Dermis microvascular lymphatic vessel endothelial cell (primary cell): ENCODE data around the gene EMD. TPM values are rescaled to one million over a fixed set of nuclear protein-coding genes. Genes with fewer than 3 reads are reported as not detected.
"Not testable (repeated sequence)": the region's sequence is repeated elsewhere in the genome, so short reads cannot be mapped to it uniquely, and the experiment has no call there.

Source experiments
- DNase-seq, 2 donors: peaks; one replicate each; pipeline versions ENCODE4 v3.0.0 to v3.0.0-alpha.2; 2010; ENCODE audit warnings: low read depth in 2 of 2
- total RNA-seq: library from RNA; depleted of rRNA; stranded (reverse); fragments of >200 nt; gene quantifications from 2 replicates; pipeline ENCODE4 v1.2.1, GENCODE V29; 2014

The EMD gene
- total RNA-seq, 1 donor from 2014 or later, result 17.8 TPM

GRCh38 chrX:154371017-154371788 is 7.9 kb upstream of the EMD start:
- peak; percentile 75 to 93 for DNase-seq

GRCh38 chrX:154371789-154372300 is 7.2 kb upstream of the EMD start:
- DNase-seq, result no peak

GRCh38 chrX:154372612-154373022 is 6.5 kb upstream of the EMD start:
- DNase-seq, result no peak

- DNase-seq, result peak; percentile 33 to 66
Measured at GRCh38 chrX:154373340-154374306, 5.5 kb upstream of the EMD start.

DNA sequence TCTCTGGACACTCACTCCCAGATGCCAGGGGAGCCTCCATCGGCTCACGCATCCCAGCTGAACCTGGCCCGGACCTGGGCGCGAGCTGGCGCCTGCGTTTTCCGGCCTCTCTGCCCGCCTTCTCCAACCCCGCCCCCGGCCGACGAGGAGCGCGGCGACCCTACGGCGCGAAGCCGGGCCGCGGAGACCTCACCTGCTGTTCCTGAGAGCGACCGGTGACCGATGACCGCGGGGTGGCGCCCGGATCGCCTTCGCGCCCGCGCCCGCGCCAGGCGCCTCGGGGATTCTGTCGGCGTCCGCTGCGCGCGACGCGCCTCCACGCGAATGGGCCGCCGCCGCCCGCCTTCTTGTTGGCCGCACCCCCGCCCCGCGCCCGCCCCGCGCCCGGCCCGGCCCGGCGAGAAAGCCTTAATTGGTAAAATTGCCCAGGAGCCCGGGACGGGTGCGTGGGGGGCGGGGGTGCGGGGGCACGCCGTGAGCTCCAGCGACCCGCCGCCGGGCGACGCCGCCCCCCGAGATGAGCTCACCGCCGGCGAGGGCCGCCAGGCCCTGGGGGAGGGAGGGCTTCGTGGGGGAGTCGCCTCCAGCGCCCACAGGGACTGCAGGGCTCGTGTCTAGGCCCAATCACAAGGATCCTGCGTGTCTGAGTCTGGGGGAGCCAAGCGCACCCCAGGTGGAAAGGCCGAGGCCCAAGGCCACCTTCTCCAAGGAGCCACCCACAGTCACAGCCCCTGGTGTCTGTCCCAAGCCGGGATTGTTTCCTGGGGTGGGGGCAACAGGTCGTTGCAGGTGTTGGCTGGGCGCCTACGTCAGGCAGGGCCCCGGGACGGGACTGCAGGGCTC is 4.6 kb upstream of the EMD start, which contains the start of gene FLNA:
Gene FLNA, minus strand, starts transcription at position 322 of the 843 bp plus-strand sequence. CDS start 3,389 bp downstream, outside the sequence.
- peak in 1 of 2 donors; percentile 29 for DNase-seq

- no peak for DNase-seq
Measured at GRCh38 chrX:154375156-154375504, 4.0 kb upstream of the EMD start.

- no peak for DNase-seq
Measured at GRCh38 chrX:154376774-154377173, 2.3 kb upstream of the EMD start.

GRCh38 chrX:154378059-154378798 is 866 bp upstream of the EMD start:
- DNase-seq, result peak in 1 of 2 donors; percentile 45

- no peak for DNase-seq
Measured at GRCh38 chrX:154379569-154379951, 465 bp downstream of the EMD start.

- no peak for DNase-seq
Measured at GRCh38 chrX:154380153-154380552, 1.1 kb downstream of the EMD start.

DNA sequence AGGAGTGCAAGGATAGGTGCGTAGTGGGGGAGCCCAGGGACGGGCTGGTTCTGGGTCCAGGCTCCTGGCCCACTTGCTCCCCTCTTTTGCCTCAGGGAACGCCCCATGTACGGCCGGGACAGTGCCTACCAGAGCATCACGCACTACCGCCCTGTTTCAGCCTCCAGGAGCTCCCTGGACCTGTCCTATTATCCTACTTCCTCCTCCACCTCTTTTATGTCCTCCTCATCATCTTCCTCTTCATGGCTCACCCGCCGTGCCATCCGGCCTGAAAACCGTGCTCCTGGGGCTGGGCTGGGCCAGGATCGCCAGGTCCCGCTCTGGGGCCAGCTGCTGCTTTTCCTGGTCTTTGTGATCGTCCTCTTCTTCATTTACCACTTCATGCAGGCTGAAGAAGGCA is 1.7 kb downstream of the EMD start:
- no peak for DNase-seq

DNA sequence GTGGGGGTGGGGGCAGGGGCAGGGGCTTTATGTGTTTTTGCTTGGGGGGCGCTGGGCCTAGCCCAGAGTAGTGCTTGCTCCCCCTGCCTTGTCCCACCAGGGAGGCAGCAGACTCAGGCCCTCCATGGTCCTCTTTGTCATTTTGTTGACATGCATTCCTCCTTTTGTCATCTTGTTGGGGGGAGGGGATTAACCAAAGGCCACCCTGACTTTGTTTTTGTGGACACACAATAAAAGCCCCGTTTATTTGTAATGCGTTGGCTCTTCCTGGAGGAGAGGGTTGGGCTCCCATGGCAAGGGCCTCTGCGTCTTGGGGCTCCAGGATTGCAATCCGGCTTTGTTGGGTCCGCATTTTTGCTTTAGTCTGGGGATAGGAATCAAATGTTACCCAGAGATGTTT is 2.2 kb downstream of the EMD start:
- no peak for DNase-seq

DNA sequence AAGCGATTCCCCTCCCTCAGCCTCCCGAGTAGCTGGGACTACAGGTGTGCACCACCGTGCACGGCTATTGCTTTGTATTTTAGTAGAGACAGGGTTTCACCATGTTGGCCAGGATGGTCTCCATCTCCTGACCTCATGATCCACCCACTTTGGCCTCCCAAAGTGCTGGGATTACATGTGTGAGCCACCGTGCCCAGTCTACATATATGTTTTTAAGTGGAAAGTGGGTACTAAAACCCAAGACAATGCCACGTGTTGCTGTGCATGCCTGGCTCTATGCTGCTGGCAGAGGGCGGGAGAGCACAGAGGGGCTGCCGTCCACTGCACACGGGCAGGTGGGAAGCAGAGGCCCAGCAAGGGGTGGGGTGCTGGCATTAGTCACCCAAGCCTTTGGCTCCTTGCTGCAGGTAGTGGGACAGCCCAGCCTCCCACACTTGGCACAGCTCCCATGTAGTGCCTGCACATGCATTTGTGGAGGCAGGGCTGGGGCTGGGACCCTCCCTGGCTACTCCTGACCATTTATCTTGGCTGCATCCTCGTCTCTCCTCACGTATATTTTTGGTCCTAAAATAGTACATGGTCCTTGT is 3.5 kb downstream of the EMD start:
- no peak for DNase-seq

DNA sequence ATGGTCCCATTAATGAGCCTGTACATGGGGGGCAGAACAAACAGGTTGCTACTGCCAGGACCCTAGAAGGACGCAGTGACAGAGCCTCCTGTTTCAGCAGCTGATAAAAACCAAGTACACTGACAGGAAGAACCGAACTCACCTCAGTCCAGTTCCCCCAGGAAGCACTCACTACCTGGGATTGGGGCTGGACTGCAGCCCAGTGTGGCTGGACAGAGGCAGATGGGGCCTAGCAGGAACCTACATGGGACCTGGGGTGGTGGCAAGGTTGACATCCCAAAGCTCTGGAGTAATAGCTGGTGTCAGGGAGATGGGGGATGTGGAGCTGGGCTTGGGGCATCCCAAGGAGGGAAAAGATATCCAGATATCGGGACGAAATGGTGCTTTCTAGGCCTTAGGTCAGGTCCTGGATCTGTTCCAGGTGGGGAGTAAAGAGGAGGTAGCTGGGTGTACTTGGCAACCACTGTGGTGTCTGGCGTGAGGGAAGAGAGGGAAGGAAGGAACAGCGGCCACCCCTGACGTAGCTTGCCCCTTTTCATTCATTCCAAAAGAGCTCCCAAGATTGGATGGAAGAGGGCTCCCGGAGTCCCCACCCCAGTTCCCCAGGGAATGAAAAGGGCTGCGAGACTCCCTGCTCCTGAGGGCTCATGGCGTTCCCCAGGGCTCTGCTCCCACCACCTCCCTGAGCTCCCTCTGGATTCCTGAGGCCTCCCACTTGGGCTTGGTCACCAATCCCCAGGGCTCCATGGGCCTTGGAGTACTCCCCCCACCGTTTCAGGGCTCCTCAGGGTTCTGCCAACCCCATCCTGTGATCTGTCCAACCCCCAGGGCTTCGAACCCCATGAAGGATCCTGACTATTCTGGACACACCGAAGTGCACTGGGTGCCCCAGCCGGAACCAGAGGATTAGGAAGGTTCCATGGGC is 4.5 kb downstream of the EMD start:
- DNase-seq, result no peak

DNA sequence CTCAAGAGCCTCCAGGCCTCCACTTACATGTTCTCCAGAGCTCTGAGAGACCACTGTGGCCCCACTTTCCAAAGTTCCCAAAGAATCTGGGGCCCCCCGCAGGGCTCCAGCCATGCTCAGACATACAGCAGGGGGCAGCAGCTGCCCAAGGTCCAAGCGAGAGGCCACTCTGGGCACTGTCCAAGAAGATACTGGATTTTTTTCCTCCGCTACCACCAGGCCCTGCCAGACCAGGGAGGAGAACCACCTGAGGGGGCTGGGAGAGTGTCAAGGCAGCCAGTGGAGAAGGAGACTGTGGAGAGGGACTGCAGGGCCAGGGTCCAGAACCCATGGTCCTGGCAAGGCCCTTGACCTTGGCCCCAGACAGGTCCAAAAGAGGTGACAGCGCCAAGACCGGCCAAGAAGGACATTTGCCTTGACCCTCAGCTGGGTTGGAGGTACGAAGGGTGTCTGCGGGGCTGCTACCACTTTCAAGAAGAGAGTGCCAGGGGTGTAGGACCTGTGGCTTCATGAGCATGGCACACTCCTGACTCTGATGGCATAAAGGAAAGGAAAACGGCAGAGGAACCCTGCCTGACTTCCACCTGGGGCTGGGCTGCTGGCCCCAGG is 5.3 kb downstream of the EMD start:
- no peak for DNase-seq

DNA sequence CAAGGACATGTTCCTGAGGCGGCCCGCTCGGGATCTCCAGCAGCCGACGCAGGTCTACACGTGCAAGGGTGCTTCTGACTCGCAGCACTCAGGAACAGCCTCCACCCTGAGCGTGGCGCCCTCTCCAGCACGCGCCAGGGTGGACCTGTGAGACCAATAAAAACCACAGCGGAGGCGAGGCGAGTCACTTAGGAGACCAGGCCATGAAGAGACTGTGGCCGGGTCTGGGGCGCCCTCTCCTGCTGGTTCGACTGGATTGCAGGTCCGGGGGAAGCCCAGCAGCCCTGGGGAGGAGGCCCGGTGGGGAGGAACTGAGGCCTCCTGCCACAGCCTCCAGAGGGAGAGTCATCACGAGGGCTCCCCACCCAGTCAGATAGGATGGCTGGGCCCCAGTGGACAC is 9.0 kb downstream of the EMD start:
- DNase-seq, result not testable (repeated sequence)

- DNase-seq, result not testable (repeated sequence)
Measured at GRCh38 chrX:154388649-154389048, 9.6 kb downstream of the EMD start.
